Hepatocyte (in vitro differentiated cells): ENCODE results near the gene ANKRD26. TPM values are rescaled to one million over a fixed set of nuclear protein-coding genes. Genes with fewer than 3 reads are reported as not detected.

Experiments used
- DNase-seq: peaks from one replicate; pipeline ENCODE4 v3.0.0-alpha.2; 2016; ENCODE audit warnings: low spot score
- H2AFZ ChIP-seq: fragments of 200-600 bp; sonication (generic); 2 replicates; pipeline ENCODE4 v1.6.0; 2016; ENCODE audit warnings: antibody characterized with exemption, mild to moderate bottlenecking
- H3K27ac ChIP-seq: fragments of 200-600 bp; sonication (generic); 2 replicates; pipeline ENCODE4 v1.5.1; 2016; ENCODE audit warnings: mild to moderate bottlenecking
- H3K27me3 ChIP-seq: fragments of 200-600 bp; sonication (generic); 2 replicates; pipeline ENCODE4 v1.6.1; 2016
- H3K36me3 ChIP-seq: fragments of 200-600 bp; sonication (generic); replicated peaks from 2 replicates; pipeline ENCODE4 v1.5.1; 2016; ENCODE audit warnings: low read depth; ENCODE audit not compliant: insufficient read depth
- H3K4me1 ChIP-seq: fragments of 200-600 bp; sonication (generic); 2 replicates; pipeline ENCODE4 v1.5.1; 2016; ENCODE audit warnings: mild to moderate bottlenecking, moderate library complexity; ENCODE audit not compliant: insufficient read depth
- H3K4me2 ChIP-seq: fragments of 200-600 bp; sonication (generic); 2 replicates; pipeline ENCODE4 v1.6.0; 2016
- H3K4me3 ChIP-seq: fragments of 200-600 bp; sonication (generic); 2 replicates; pipeline ENCODE4 v1.5.1; 2016; ENCODE audit warnings: mild to moderate bottlenecking
- H3K79me2 ChIP-seq: fragments of 200-600 bp; sonication (generic); 2 replicates; pipeline ENCODE4 v1.6.0; 2017; ENCODE audit warnings: mild to moderate bottlenecking
- H3K9me2 ChIP-seq: fragments of 200-600 bp; sonication (generic); replicated peaks from 2 replicates; pipeline ENCODE4 v1.6.0; 2017; ENCODE audit warnings: mild to moderate bottlenecking; ENCODE audit not compliant: insufficient read depth
- H3K9me3 ChIP-seq: fragments of 200-600 bp; sonication (generic); 2 replicates; pipeline ENCODE4 v1.5.1; 2016; ENCODE audit warnings: low read depth, mild to moderate bottlenecking
- H4K20me1 ChIP-seq: fragments of 200-600 bp; sonication (generic); 2 replicates; pipeline ENCODE4 v1.6.0; 2016; ENCODE audit warnings: mild to moderate bottlenecking; ENCODE audit not compliant: insufficient read depth, poor library complexity, severe bottlenecking
- EZH2 ChIP-seq: fragments of 200-600 bp; sonication (generic); IDR thresholded peaks from 2 replicates; pipeline ENCODE4 v1.6.1; 2016; ENCODE audit warnings: antibody characterized with exemption, mild to moderate bottlenecking, borderline replicate concordance
- EZH2phosphoT487 ChIP-seq: fragments of 200-600 bp; sonication (generic); IDR thresholded peaks from one replicate; pipeline ENCODE4 v1.6.1; 2018; ENCODE audit warnings: antibody characterized with exemption, mild to moderate bottlenecking, low read depth, moderate library complexity; ENCODE audit not compliant: unreplicated experiment, severe bottlenecking
- WGBS: methylation state at CpG from one replicate; pipeline ENCODE4 v1.1.6; 2016; ENCODE audit warnings: low lambda C conversion rate; ENCODE audit errors: missing lambda C conversion rate; 5-methylcytosine and 5-hydroxymethylcytosine counted together
- polyA plus RNA-seq: library from polyadenylated mRNA; unstranded; fragments of >200 nt; fragmentation: Nextera tagmentation; extraction: Ambion mirVana; gene quantifications from 2 replicates; pipeline ENCODE4 v1.2.1, GENCODE V29; 2016
- small RNA-seq: library from RNA; depleted of rRNA; stranded (forward); fragments of <200 nt; gene quantifications from one replicate; pipeline ENCODE3, GENCODE V24; 2014
- total RNA-seq: library from RNA; depleted of rRNA; stranded (reverse); fragments of >200 nt; gene quantifications from 2 replicates; pipeline ENCODE4 v1.2.3, GENCODE V29; 2014
- TF ChIP-seq, protein P1 (sequence below): fragments of 200-600 bp; sonication (generic); IDR thresholded peaks from 2 replicates; pipeline ENCODE4 v1.5.1; 2016; ENCODE audit warnings: antibody characterized with exemption, mild to moderate bottlenecking; ENCODE audit not compliant: poor library complexity

Gene ANKRD26
- total and polyA plus RNA-seq, 2 experiments from 2014 or later = 7.7 to 9.1 TPM

DNA sequence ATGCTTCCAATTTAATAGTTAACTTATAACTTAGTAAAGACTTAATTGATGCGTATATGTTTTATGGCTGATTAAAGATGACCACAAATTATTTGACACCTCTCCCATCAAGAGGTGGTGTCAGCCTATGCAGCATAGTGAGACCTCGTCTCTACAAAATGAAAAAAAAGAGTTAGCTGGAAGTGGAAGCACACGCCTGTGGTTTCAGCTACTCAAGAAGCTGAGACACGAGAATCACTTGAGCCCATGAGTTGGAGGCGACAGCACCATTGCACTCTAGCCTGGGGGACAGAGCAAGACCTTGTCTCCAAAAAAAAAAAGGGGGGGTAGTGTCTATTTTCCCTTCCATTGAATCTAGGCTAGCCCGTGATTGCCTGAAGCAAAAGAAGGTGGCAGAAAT lies 140.5 kb downstream of the ANKRD26 start:
- no peak overlapping the region for H3K4me3 ChIP-seq
- no peak overlapping the region for H3K4me2 ChIP-seq
- H3K27me3 ChIP-seq = no peaks in the 10 kb centered on the region
- H2AFZ ChIP-seq = no peak overlapping the region
- no peak for DNase-seq
- no peak overlapping the region for H3K27ac ChIP-seq
- WGBS = 92% methylated on average over 6 of the region's 6 CpGs
- H3K4me1 ChIP-seq = no peaks in the 10 kb centered on the region
- H3K36me3 ChIP-seq = no peaks in the 10 kb centered on the region
- H3K79me2 ChIP-seq = no peaks in the 10 kb centered on the region
- no peaks in the 10 kb centered on the region for H3K9me2 ChIP-seq
- H4K20me1 ChIP-seq = no peaks in the 10 kb centered on the region
- H3K9me3 ChIP-seq = no peaks in the 10 kb centered on the region
- TF ChIP-seq EZH2phosphoT487 = no peak
- no peak for TF ChIP-seq EZH2
- TF ChIP-seq, protein P1, sequence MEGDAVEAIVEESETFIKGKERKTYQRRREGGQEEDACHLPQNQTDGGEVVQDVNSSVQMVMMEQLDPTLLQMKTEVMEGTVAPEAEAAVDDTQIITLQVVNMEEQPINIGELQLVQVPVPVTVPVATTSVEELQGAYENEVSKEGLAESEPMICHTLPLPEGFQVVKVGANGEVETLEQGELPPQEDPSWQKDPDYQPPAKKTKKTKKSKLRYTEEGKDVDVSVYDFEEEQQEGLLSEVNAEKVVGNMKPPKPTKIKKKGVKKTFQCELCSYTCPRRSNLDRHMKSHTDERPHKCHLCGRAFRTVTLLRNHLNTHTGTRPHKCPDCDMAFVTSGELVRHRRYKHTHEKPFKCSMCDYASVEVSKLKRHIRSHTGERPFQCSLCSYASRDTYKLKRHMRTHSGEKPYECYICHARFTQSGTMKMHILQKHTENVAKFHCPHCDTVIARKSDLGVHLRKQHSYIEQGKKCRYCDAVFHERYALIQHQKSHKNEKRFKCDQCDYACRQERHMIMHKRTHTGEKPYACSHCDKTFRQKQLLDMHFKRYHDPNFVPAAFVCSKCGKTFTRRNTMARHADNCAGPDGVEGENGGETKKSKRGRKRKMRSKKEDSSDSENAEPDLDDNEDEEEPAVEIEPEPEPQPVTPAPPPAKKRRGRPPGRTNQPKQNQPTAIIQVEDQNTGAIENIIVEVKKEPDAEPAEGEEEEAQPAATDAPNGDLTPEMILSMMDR = no peak

Small RNA genes lying within 50 kb of the gene (small RNA-seq; reads per million reads assigned to genes)
- not detected for gene RNU6-490P

Other genes with a start within 250 kb of the ANKRD26 start
- gene ABI1, start 239.5 kb downstream of the ANKRD26 start, total RNA-seq = 39.2 and 46.1 TPM in 2 replicates
- gene ABI1, start 239.5 kb downstream of the ANKRD26 start, polyA plus RNA-seq = 30.5 and 35.4 TPM in 2 replicates
- gene YME1L1, start 53.9 kb upstream of the ANKRD26 start, total RNA-seq = 96.9 and 108 TPM in 2 replicates
- 72.4 and 78.7 TPM in 2 replicates for gene YME1L1, start 53.9 kb upstream of the ANKRD26 start, polyA plus RNA-seq
- 9.9 and 11.1 TPM in 2 replicates for gene MASTL, start 54.9 kb upstream of the ANKRD26 start, total RNA-seq
- 3.5 and 4.8 TPM in 2 replicates for gene MASTL, start 54.9 kb upstream of the ANKRD26 start, polyA plus RNA-seq
- 29.8 and 30.7 TPM in 2 replicates for gene ACBD5, start 140.3 kb upstream of the ANKRD26 start, total RNA-seq
- gene ACBD5, start 140.3 kb upstream of the ANKRD26 start, polyA plus RNA-seq = 14.2 and 16.2 TPM in 2 replicates